ENCODE data around the gene SUSD6. TPM values are rescaled to one million over a fixed set of nuclear protein-coding genes. Genes with fewer than 3 reads are reported as not detected.

The SUSD6 gene
- total RNA-seq, 1 donor: 17.7 TPM

DNA sequence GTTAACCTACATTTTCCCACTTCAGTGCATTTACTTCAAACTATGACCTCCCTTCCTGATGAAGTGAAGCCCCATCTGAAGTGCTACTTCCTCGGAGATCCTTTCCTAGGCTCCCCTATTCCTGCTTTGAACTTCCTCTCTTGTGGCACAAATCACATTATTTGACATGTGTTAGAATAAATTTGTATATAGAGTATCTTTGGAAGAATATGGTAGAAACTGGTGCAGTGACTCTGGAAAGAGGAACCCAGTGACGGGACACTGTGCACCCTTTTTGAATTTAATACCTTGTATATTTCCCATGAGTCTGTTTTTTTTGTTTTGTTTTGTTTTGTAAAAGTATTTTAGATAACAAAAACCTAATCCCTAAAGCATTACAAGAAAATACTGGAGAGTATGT is 89.2 kb downstream of the SUSD6 start:
- peaks cover 15% of the 10 kb centered on the region for H3K4me1 ChIP-seq (ENCODE audit: insufficient read depth, low read length)
- H3K36me3 ChIP-seq (ENCODE audit: insufficient read depth, low read length): peaks cover 6% of the 10 kb centered on the region
- H3K4me2 ChIP-seq (ENCODE audit: insufficient read depth, low read length): no peak overlapping the region
- H3K27me3 ChIP-seq (ENCODE audit: insufficient read depth, low read length): no peaks in the 10 kb centered on the region
- peaks cover 8% of the 10 kb centered on the region for H4K20me1 ChIP-seq (ENCODE audit: insufficient read depth, low read length)
- no peak for DNase-seq (ENCODE audit: insufficient read length, low spot score, missing footprints)
- no peaks in the 10 kb centered on the region for H3K9me3 ChIP-seq (ENCODE audit: low read depth, low read length)
- no peak overlapping the region for H2AFZ ChIP-seq (ENCODE audit: low read length)
- H3K4me3 ChIP-seq (ENCODE audit: insufficient read depth, low read length): no peak overlapping the region
- no peak overlapping the region for H3K27ac ChIP-seq (ENCODE audit: low read depth, low read length)
- H3K79me2 ChIP-seq (ENCODE audit: insufficient read depth, low read length): peaks cover 14% of the 10 kb centered on the region
- TF ChIP-seq, protein P1, sequence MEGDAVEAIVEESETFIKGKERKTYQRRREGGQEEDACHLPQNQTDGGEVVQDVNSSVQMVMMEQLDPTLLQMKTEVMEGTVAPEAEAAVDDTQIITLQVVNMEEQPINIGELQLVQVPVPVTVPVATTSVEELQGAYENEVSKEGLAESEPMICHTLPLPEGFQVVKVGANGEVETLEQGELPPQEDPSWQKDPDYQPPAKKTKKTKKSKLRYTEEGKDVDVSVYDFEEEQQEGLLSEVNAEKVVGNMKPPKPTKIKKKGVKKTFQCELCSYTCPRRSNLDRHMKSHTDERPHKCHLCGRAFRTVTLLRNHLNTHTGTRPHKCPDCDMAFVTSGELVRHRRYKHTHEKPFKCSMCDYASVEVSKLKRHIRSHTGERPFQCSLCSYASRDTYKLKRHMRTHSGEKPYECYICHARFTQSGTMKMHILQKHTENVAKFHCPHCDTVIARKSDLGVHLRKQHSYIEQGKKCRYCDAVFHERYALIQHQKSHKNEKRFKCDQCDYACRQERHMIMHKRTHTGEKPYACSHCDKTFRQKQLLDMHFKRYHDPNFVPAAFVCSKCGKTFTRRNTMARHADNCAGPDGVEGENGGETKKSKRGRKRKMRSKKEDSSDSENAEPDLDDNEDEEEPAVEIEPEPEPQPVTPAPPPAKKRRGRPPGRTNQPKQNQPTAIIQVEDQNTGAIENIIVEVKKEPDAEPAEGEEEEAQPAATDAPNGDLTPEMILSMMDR (IDR thresholded peaks at IDR 0.05; ENCODE audit: extremely low read depth, low read depth, low read length): no peak

DNA sequence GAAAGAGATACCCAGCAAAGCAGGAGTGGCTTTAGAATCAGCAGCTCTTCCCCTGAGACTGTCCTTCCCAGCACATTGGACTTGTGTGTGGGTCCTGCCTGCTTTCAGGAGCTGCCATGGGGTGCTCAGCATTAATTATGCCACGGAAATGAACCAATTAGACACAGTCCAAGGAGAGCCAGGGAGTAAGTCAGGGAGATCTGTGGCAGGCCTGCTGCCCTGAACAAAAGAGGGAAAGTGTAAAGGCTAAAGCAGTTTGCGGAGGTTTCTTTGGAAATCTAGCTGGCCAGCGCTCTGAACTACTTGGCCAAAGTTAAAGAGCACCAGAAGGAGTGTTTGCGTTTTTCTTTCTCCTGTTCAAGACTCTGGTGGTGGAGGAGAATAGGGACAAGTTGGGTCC is 89.9 kb downstream of the SUSD6 start:
- Histone ChIP-seq H3K4me1 (ENCODE audit: insufficient read depth, low read length) (peaks cover 8% of the 10 kb centered on the region), H3K79me2 (ENCODE audit: insufficient read depth, low read length) (peaks cover 12% of the 10 kb centered on the region), H3K4me3 (ENCODE audit: insufficient read depth, low read length) (no peak overlapping the region), H3K27me3 (ENCODE audit: insufficient read depth, low read length) (no peaks in the 10 kb centered on the region), H3K27ac (ENCODE audit: low read depth, low read length) (no peak overlapping the region), H3K36me3 (ENCODE audit: insufficient read depth, low read length) (peaks cover 9% of the 10 kb centered on the region), H4K20me1 (ENCODE audit: insufficient read depth, low read length) (peaks cover 5% of the 10 kb centered on the region), H2AFZ (ENCODE audit: low read length) (no peak overlapping the region), H3K9me3 (ENCODE audit: low read depth, low read length) (no peaks in the 10 kb centered on the region), H3K4me2 (ENCODE audit: insufficient read depth, low read length) (no peak overlapping the region)
- TF ChIP-seq, protein P1 (IDR thresholded peaks at IDR 0.05; ENCODE audit: extremely low read depth, low read depth, low read length): no peak
- DNase-seq (ENCODE audit: insufficient read length, low spot score, missing footprints): no peak

DNA sequence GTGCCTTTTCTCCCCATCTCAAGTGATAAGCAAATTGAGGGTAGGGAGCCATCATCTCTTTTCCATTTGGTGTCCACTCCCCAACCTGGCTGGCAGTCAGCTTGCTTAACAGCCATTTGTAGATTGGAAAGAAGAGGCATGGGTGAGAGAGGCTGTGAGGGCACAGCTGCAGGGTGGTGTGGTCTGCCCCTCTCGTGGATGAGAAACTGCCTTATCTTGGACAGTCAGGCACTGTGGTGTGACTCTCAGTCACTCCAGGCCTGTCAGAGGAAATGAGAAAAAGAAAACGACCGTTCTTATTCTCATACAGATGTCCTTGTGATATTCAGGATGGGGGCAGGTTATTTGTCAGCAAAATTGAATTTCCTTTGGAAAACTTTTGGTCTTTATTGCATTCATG is 90.5 kb downstream of the SUSD6 start:
- Histone ChIP-seq H4K20me1 (ENCODE audit: insufficient read depth, low read length) (peaks cover 3% of the 10 kb centered on the region), H3K27ac (ENCODE audit: low read depth, low read length) (no peak overlapping the region), H3K27me3 (ENCODE audit: insufficient read depth, low read length) (no peaks in the 10 kb centered on the region), H3K4me2 (ENCODE audit: insufficient read depth, low read length) (no peak overlapping the region), H3K4me3 (ENCODE audit: insufficient read depth, low read length) (no peak overlapping the region), H3K4me1 (ENCODE audit: insufficient read depth, low read length) (peaks cover 2% of the 10 kb centered on the region), H3K36me3 (ENCODE audit: insufficient read depth, low read length) (peaks cover 14% of the 10 kb centered on the region), H2AFZ (ENCODE audit: low read length) (no peak overlapping the region), H3K9me3 (ENCODE audit: low read depth, low read length) (no peaks in the 10 kb centered on the region), H3K79me2 (ENCODE audit: insufficient read depth, low read length) (peaks cover 12% of the 10 kb centered on the region)
- DNase-seq (ENCODE audit: insufficient read length, low spot score, missing footprints): no peak
- TF ChIP-seq, protein P1 (IDR thresholded peaks at IDR 0.05; ENCODE audit: extremely low read depth, low read depth, low read length): no peak

DNA sequence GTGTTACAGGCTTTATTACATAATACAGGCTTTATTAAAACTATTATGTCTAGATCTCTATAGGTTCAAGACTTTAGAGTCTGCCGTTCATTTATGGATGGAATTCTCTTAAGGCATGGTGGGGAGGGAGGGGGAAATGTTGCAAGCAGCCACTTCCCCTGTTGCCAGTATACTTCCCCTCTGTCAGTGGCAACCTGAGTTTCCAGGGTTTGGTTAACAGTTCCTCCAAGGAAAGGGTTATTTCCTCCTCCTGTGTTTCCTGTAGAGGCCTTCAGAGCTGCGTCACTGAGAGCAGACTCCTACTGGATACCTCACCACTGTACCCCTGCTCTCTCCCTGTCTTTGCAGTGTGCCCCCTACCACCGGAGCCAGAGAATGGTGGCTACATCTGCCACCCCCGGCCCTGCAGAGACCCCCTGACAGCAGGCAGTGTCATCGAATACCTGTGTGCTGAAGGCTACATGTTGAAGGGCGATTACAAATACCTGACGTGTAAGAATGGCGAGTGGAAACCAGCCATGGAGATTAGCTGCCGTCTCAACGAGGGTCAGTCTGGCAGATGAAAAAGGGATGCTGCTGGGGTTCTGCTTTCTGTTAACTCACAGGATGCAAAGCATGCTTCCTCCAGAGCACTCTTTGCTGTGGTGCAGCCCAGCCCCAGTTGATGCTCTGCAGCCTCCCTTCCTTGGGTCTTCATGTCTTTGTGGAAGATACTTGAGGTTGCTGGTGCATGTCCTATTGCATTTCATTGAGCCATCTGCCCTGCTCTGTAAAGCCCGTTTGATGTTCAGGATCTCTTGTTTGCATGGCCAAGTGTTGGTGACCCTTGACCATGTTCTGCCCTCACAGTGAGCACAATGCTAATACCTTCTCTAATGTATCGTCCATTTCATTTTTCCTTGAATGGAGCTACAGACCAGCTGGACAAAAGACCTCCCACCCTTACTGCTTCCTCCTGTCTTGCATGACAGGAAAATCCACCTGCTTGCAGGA is 91.9 kb downstream of the SUSD6 start:
- Histone ChIP-seq H3K4me1 (ENCODE audit: insufficient read depth, low read length) (no peaks in the 10 kb centered on the region), H3K79me2 (ENCODE audit: insufficient read depth, low read length) (peaks cover 12% of the 10 kb centered on the region), H3K9me3 (ENCODE audit: low read depth, low read length) (no peaks in the 10 kb centered on the region), H3K27me3 (ENCODE audit: insufficient read depth, low read length) (no peaks in the 10 kb centered on the region), H3K4me3 (ENCODE audit: insufficient read depth, low read length) (no peak overlapping the region), H3K36me3 (ENCODE audit: insufficient read depth, low read length) (peaks cover 15% of the 10 kb centered on the region), H3K27ac (ENCODE audit: low read depth, low read length) (no peak overlapping the region), H4K20me1 (ENCODE audit: insufficient read depth, low read length) (peaks cover 3% of the 10 kb centered on the region), H2AFZ (ENCODE audit: low read length) (no peak overlapping the region), H3K4me2 (ENCODE audit: insufficient read depth, low read length) (no peak overlapping the region)
- TF ChIP-seq, protein P1 (IDR thresholded peaks at IDR 0.05; ENCODE audit: extremely low read depth, low read depth, low read length): no peak
- no peak for DNase-seq (ENCODE audit: insufficient read length, low spot score, missing footprints)

Data from osteoblast (primary cell).